PC-3 (cell line): Measurements from ENCODE around the gene MYO18A.

Experiments used
- EZH2 ChIP-seq: fragments of 300-600 bp; sonication (generic); IDR thresholded peaks from one replicate; pipeline ENCODE4 v1.6.1; 2017; ENCODE audit warnings: antibody characterized with exemption, mild to moderate bottlenecking, low read length; ENCODE audit not compliant: unreplicated experiment
- EZH2phosphoT487 ChIP-seq: fragments of 300-600 bp; sonication (generic); IDR thresholded peaks from 2 replicates; pipeline ENCODE4 v1.6.1; 2018; ENCODE audit warnings: mild to moderate bottlenecking, antibody characterized with exemption, low read length, borderline replicate concordance
- TF ChIP-seq, protein P1 (sequence below): fragments of 300-600 bp; sonication (generic); conservative IDR thresholded peaks from 2 replicates; pipeline ENCODE4 v1.5.1; 2017; ENCODE audit warnings: antibody characterized with exemption, low read depth, mild to moderate bottlenecking, low read length

DNA sequence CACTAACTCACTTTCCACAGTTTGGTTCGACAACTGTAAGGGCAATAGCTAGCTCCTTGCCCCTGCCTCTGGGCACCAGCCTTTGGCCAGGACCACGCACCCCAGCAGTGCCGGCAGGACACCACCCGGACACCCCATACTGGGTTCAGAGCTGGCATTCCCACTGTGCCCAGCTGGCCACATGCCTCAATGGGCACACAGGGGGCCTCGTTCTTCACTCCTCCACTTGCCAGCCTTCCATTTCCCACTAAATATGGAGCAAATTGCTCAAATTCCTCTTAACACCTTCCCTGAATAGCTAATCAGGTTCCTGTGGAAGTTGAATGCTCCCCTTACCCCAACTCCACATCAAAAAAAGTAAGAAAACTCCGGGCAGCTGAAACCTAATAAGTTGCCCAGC, 84.8 kb downstream of the MYO18A start:
- TF ChIP-seq, protein P1, sequence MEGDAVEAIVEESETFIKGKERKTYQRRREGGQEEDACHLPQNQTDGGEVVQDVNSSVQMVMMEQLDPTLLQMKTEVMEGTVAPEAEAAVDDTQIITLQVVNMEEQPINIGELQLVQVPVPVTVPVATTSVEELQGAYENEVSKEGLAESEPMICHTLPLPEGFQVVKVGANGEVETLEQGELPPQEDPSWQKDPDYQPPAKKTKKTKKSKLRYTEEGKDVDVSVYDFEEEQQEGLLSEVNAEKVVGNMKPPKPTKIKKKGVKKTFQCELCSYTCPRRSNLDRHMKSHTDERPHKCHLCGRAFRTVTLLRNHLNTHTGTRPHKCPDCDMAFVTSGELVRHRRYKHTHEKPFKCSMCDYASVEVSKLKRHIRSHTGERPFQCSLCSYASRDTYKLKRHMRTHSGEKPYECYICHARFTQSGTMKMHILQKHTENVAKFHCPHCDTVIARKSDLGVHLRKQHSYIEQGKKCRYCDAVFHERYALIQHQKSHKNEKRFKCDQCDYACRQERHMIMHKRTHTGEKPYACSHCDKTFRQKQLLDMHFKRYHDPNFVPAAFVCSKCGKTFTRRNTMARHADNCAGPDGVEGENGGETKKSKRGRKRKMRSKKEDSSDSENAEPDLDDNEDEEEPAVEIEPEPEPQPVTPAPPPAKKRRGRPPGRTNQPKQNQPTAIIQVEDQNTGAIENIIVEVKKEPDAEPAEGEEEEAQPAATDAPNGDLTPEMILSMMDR, result no peak
- TF ChIP-seq EZH2, result no peak
- no peak for TF ChIP-seq EZH2phosphoT487
